Stimulated activated CD8-positive, alpha-beta memory T cell treated with anti-CD3 and anti-CD28 coated beads, Interleukin-15, amount 100 ng/mL, for 1 hour (primary cell): ENCODE measurements around the gene TSPAN1.

Experiments used
- DNase-seq: peaks from one replicate; pipeline ENCODE4 v3.0.0-alpha.2; 2020; ENCODE audit warnings: low read depth

Gene TSPAN1

GRCh38 chr1:46174448-46175231 lies at the start of gene TSPAN1:
Gene TSPAN1 (plus strand): TSS chr1:46175087. CDS start chr1:46181108, 6,021 bp downstream.
- DNase-seq, result no peak

GRCh38 chr1:46128344-46128743 lies 46.5 kb upstream of the TSPAN1 start:
- no peak for DNase-seq

GRCh38 chr1:46130121-46130520 lies 44.8 kb upstream of the TSPAN1 start:
- no peak for DNase-seq

- DNase-seq, result no peak
These were observed 44.3 kb upstream of the TSPAN1 start for GRCh38 chr1:46130606-46131005.

- no peak for DNase-seq
These were observed 43.8 kb upstream of the TSPAN1 start for GRCh38 chr1:46131093-46131492.

- DNase-seq, result no peak
These were observed 43.0 kb upstream of the TSPAN1 start for GRCh38 chr1:46131712-46132528.

- peak; percentile 49 for DNase-seq
These were observed 42.2 kb upstream of the TSPAN1 start, which contains the start of gene PIK3R3 for GRCh38 chr1:46132529-46133180. Gene PIK3R3 (minus strand): TSS chr1:46132629. CDS start chr1:46131952, 677 bp downstream.

- DNase-seq, result no peak
These were observed 41.7 kb upstream of the TSPAN1 start for GRCh38 chr1:46133181-46133658.

GRCh38 chr1:46133781-46134350 lies 41.0 kb upstream of the TSPAN1 start:
- DNase-seq, result no peak

GRCh38 chr1:46134660-46135331 lies 40.1 kb upstream of the TSPAN1 start:
- no peak for DNase-seq

- DNase-seq, result no peak
These were observed 38.2 kb upstream of the TSPAN1 start for GRCh38 chr1:46136711-46137110.

- no peak for DNase-seq
These were observed 37.0 kb upstream of the TSPAN1 start for GRCh38 chr1:46137916-46138315.

- DNase-seq, result no peak
These were observed 26.6 kb upstream of the TSPAN1 start for GRCh38 chr1:46148318-46148717.

- no peak for DNase-seq
These were observed 24.8 kb upstream of the TSPAN1 start for GRCh38 chr1:46150085-46150484.

- DNase-seq, result no peak
These were observed 22.9 kb upstream of the TSPAN1 start for GRCh38 chr1:46152016-46152415.

- no peak for DNase-seq
These were observed 21.7 kb upstream of the TSPAN1 start for GRCh38 chr1:46153228-46153627.

GRCh38 chr1:46153732-46154131 lies 21.2 kb upstream of the TSPAN1 start:
- no peak for DNase-seq

- DNase-seq, result no peak
These were observed 17.0 kb upstream of the TSPAN1 start for GRCh38 chr1:46157916-46158311.

- no peak for DNase-seq
These were observed 16.3 kb upstream of the TSPAN1 start for GRCh38 chr1:46158312-46159281.

- DNase-seq, result no peak
These were observed 15.4 kb upstream of the TSPAN1 start for GRCh38 chr1:46159516-46159915.
